Loucy (cell line): ENCODE results near the gene PRTFDC1.
"Not testable (repeated sequence)": the region's sequence is repeated elsewhere in the genome, so short reads cannot be mapped to it uniquely, and the experiment has no call there.

Experiments used
- H2AFZ ChIP-seq: fragments of 200-600 bp; sonication (generic); 2 replicates; pipeline ENCODE4 v1.6.0; 2016; ENCODE audit warnings: antibody characterized with exemption, mild to moderate bottlenecking, low read length, moderate library complexity
- H3F3A ChIP-seq: fragments of 200-600 bp; 2 replicates; pipeline ENCODE4 v1.6.0; 2016; ENCODE audit warnings: antibody characterized with exemption, low read depth, mild to moderate bottlenecking
- H3K27me3 ChIP-seq: fragments of 200-600 bp; sonication (generic); 2 replicates; pipeline ENCODE4 v1.6.1; 2014; ENCODE audit warnings: low read length, mild to moderate bottlenecking; ENCODE audit not compliant: insufficient read depth, poor library complexity, severe bottlenecking
- H3K36me3 ChIP-seq: fragments of 200-600 bp; sonication (generic); 2 replicates; pipeline ENCODE4 v1.6.1; 2016; ENCODE audit warnings: low read length; ENCODE audit not compliant: insufficient read depth
- H3K4me1 ChIP-seq: fragments of 200-600 bp; sonication (generic); 2 replicates; pipeline ENCODE4 v1.5.1; 2014; ENCODE audit warnings: low read length, mild to moderate bottlenecking; ENCODE audit not compliant: insufficient read depth, poor library complexity, severe bottlenecking
- H3K4me2 ChIP-seq: fragments of 200-600 bp; sonication (generic); 2 replicates; pipeline ENCODE4 v1.6.0; 2014; ENCODE audit warnings: antibody characterized with exemption, low read length, low read depth, mild to moderate bottlenecking; ENCODE audit not compliant: poor library complexity, severe bottlenecking
- H3K4me3 ChIP-seq: fragments of 200-600 bp; sonication (generic); 2 replicates; pipeline ENCODE4 v1.5.1; 2014; ENCODE audit warnings: low read length, mild to moderate bottlenecking, mixed read lengths; ENCODE audit not compliant: poor library complexity, severe bottlenecking
- H3K79me2 ChIP-seq: fragments of 200-600 bp; sonication (generic); 2 replicates; pipeline ENCODE4 v1.6.1; 2014; ENCODE audit warnings: low read length; ENCODE audit not compliant: insufficient read depth
- H3K9ac ChIP-seq: fragments of 200-600 bp; sonication (generic); 2 replicates; pipeline ENCODE4 v1.6.0; 2014; ENCODE audit warnings: mild to moderate bottlenecking, low read depth, low read length, moderate library complexity; ENCODE audit not compliant: poor library complexity, severe bottlenecking
- H3K9me2 ChIP-seq: fragments of 200-600 bp; sonication (generic); replicated peaks from 2 replicates; pipeline ENCODE4 v1.6.1; 2016; ENCODE audit warnings: low read depth, low read length, mixed read lengths
- H3K9me3 ChIP-seq: fragments of 200-600 bp; sonication (generic); 2 replicates; pipeline ENCODE4 v1.6.1; 2014; ENCODE audit warnings: mild to moderate bottlenecking, antibody characterized with exemption, low read length, low read depth; ENCODE audit not compliant: insufficient read depth
- H4K20me1 ChIP-seq: fragments of 200-600 bp; sonication (generic); 2 replicates; pipeline ENCODE4 v1.6.0; 2014; ENCODE audit warnings: antibody characterized with exemption, low read length, mild to moderate bottlenecking; ENCODE audit not compliant: insufficient read depth, poor library complexity, severe bottlenecking
- CTCF ChIP-seq: fragments of 200-600 bp; sonication (generic); conservative IDR thresholded peaks from 2 replicates; pipeline ENCODE4 v1.5.1; 2014; ENCODE audit warnings: mild to moderate bottlenecking, antibody characterized with exemption, low read length
- EZH2phosphoT487 ChIP-seq: fragments of 200-600 bp; IDR thresholded peaks from 2 replicates; pipeline ENCODE4 v1.6.1; 2018; ENCODE audit warnings: antibody characterized with exemption, mild to moderate bottlenecking, moderate library complexity, borderline replicate concordance

The PRTFDC1 gene

GRCh38 chr10:24971374-24971773 lies 19.0 kb upstream of the PRTFDC1 start:
- no peak for TF ChIP-seq CTCF
- no peak for TF ChIP-seq EZH2phosphoT487
- Histone ChIP-seq H3K4me1 (no peaks in the 10 kb centered on the region), H3K9ac (no peak overlapping the region), H3F3A (no peaks in the 10 kb centered on the region), H3K4me2 (no peak overlapping the region), H4K20me1 (no peaks in the 10 kb centered on the region), H3K4me3 (no peak overlapping the region), H3K9me3 (no peaks in the 10 kb centered on the region), H2AFZ (no peak overlapping the region), H3K9me2 (no peaks in the 10 kb centered on the region), H3K27me3 (no peaks in the 10 kb centered on the region), H3K79me2 (no peaks in the 10 kb centered on the region), H3K36me3 (no peaks in the 10 kb centered on the region)

GRCh38 chr10:24969841-24970281 lies 17.5 kb upstream of the PRTFDC1 start:
- Histone ChIP-seq H3K4me2 (no peak overlapping the region), H2AFZ (no peak overlapping the region), H3K9me2 (no peaks in the 10 kb centered on the region), H3K36me3 (no peaks in the 10 kb centered on the region), H3K4me3 (no peak overlapping the region), H3K79me2 (no peaks in the 10 kb centered on the region), H3K27me3 (no peaks in the 10 kb centered on the region), H3K9ac (no peak overlapping the region), H4K20me1 (no peaks in the 10 kb centered on the region), H3F3A (no peaks in the 10 kb centered on the region), H3K4me1 (no peaks in the 10 kb centered on the region), H3K9me3 (no peaks in the 10 kb centered on the region)
- no peak for TF ChIP-seq CTCF
- no peak for TF ChIP-seq EZH2phosphoT487

DNA sequence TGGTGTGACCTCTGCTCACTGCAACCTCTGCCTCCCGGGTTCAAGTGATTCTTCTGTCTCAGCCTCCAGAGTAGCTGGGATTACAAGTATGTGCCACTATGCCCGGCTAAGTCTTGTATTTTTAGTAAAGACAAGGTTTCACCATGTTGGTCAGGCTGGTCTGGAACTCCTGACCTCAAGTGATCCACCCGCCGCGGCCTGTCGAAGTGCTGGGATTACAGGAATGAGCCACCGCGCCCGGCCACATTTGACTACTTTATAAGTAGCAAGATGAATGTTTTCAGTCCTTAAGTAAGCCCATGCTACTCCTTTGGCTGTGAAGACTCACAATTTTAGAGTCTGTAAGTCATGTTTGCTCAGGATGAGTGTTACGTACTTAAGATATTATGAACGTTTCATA lies 16.5 kb upstream of the PRTFDC1 start:
- H3F3A ChIP-seq, H3K27me3 ChIP-seq, H3K9me2 ChIP-seq, H3K36me3 ChIP-seq, H3K4me1 ChIP-seq, H3K79me2 ChIP-seq, H3K4me2 ChIP-seq, H3K9ac ChIP-seq, H3K9me3 ChIP-seq, H2AFZ ChIP-seq, H3K4me3 ChIP-seq, H4K20me1 ChIP-seq: not testable (repeated sequence)

DNA sequence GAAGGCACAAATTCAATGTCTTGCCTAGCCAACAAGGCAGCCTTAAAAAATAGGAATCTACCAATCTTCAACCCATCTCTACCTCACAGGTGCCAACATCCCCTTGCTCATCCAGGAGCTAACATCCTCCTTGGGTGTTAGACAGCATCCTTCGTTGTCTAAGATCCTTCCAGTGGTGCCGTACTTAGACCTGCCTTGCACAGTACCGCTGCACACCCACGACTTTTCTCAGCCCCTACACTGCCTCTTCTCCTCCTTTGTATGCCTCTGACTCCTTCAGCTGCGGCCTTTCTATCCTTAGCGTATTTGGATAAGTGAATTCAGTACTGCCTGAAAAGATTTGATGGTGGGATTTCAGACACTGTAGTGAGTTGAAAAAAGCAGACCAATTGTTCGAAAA lies 15.9 kb upstream of the PRTFDC1 start:
- Histone ChIP-seq H3K36me3 (no peaks in the 10 kb centered on the region), H4K20me1 (no peaks in the 10 kb centered on the region), H3K4me1 (no peaks in the 10 kb centered on the region), H3K9ac (no peak overlapping the region), H2AFZ (no peak overlapping the region), H3K9me3 (no peaks in the 10 kb centered on the region), H3K4me3 (no peak overlapping the region), H3K27me3 (no peaks in the 10 kb centered on the region), H3F3A (no peaks in the 10 kb centered on the region), H3K4me2 (no peak overlapping the region), H3K79me2 (no peaks in the 10 kb centered on the region), H3K9me2 (no peaks in the 10 kb centered on the region)
- TF ChIP-seq EZH2phosphoT487 (no peak), CTCF (no peak)
